HEK293 (cell line): ENCODE results near the gene EXOSC7.

ENCODE experiments used
- CTCF ChIA-PET: fragments of 350-600 bp; formaldehyde crosslinking; extraction: SDS; loops from one replicate; lab custom pipeline; 2021; ENCODE audit warnings: antibody characterized with exemption; lab: Yijun Ruan, JAX
- POLR2A ChIA-PET: fragments of 300-600 bp; formaldehyde crosslinking; extraction: SDS; loops from one replicate; lab custom pipeline; 2020; ENCODE audit warnings: antibody characterized with exemption, inconsistent platforms; lab: Yijun Ruan, JAX
- H3K27ac ChIP-seq: fragments of 200-500 bp; sonication (Bioruptor generic); 2 replicates; pipeline ENCODE4 v1.5.1; 2014; ENCODE audit warnings: low read depth, low read length, control low read depth, inconsistent platforms; ENCODE audit errors: extremely low read depth
- H3K36me3 ChIP-seq, 2 experiments: fragments of 200-500 bp in 1 of 2; sonication (Bioruptor generic) in 1 of 2; 1 replicate in 1 of 2; 2 replicates in 1 of 2; pipeline ENCODE4 v1.5.1; 2014 to 2017; ENCODE audit warnings: inconsistent platforms in 2 of 2, low read length in 2 of 2; ENCODE audit not compliant: control insufficient read depth in 2 of 2, insufficient read depth in 1 of 2
- H3K4me1 ChIP-seq: fragments of 200-500 bp; sonication (Bioruptor generic); 2 replicates; pipeline ENCODE4 v1.5.1; 2014; ENCODE audit warnings: mild to moderate bottlenecking, low read length, inconsistent platforms; ENCODE audit not compliant: control insufficient read depth, insufficient read depth
- H3K4me3 ChIP-seq: 2 replicates; pipeline ENCODE4 v1.5.1; 2011; ENCODE audit warnings: low read depth, mild to moderate bottlenecking, control low read depth, low read length, moderate library complexity
- H3K9me3 ChIP-seq: fragments of 200-500 bp; sonication (Bioruptor generic); 2 replicates; pipeline ENCODE4 v1.5.1; 2014; ENCODE audit warnings: low read depth, low read length, inconsistent platforms; ENCODE audit not compliant: control insufficient read depth, insufficient read depth
- KLF1 ChIP-seq: fragments of 450-650 bp; formaldehyde crosslinking; IDR thresholded peaks from 2 replicates; pipeline ENCODE4 v1.5.1; 2016; ENCODE audit warnings: missing biosample characterization, missing genetic modification characterization
- OVOL3 ChIP-seq: fragments of 450-650 bp; formaldehyde crosslinking; IDR thresholded peaks from 2 replicates; pipeline ENCODE4 v1.5.1; 2016; ENCODE audit warnings: missing biosample characterization, missing genetic modification characterization
- PRDM1 ChIP-seq: fragments of 450-650 bp; formaldehyde crosslinking; IDR thresholded peaks from 2 replicates; pipeline ENCODE4; 2016; ENCODE audit warnings: missing biosample characterization, missing genetic modification characterization
- SCRT1 ChIP-seq: fragments of 450-650 bp; formaldehyde crosslinking; IDR thresholded peaks from 2 replicates; pipeline ENCODE4 v1.5.1; 2016; ENCODE audit warnings: missing biosample characterization, missing genetic modification characterization, borderline replicate concordance
- WT1 ChIP-seq: fragments of 450-650 bp; formaldehyde crosslinking; IDR thresholded peaks from 2 replicates; pipeline ENCODE4 v1.5.1; 2016; ENCODE audit warnings: missing biosample characterization, missing genetic modification characterization
- ZFP3 ChIP-seq: fragments of 450-650 bp; formaldehyde crosslinking; IDR thresholded peaks from 2 replicates; pipeline ENCODE4 v1.5.1; 2016; ENCODE audit warnings: low read depth, missing biosample characterization, missing genetic modification characterization
- ZFP41 ChIP-seq: fragments of 450-650 bp; formaldehyde crosslinking; IDR thresholded peaks from 2 replicates; pipeline ENCODE4 v1.5.1; 2016; ENCODE audit warnings: missing biosample characterization, missing genetic modification characterization, borderline replicate concordance
- ZNF221 ChIP-seq: fragments of 450-650 bp; formaldehyde crosslinking; IDR thresholded peaks from 2 replicates; pipeline ENCODE4 v1.5.1; 2017; ENCODE audit warnings: missing biosample characterization, missing genetic modification characterization, borderline replicate concordance
- ZNF311 ChIP-seq: fragments of 450-650 bp; formaldehyde crosslinking; IDR thresholded peaks from 2 replicates; pipeline ENCODE4 v1.5.1; 2017; ENCODE audit warnings: missing biosample characterization, missing genetic modification characterization, borderline replicate concordance
- ZNF366 ChIP-seq: fragments of 450-650 bp; formaldehyde crosslinking; conservative IDR thresholded peaks from 2 replicates; pipeline ENCODE4 v1.5.1; 2016; ENCODE audit warnings: missing biosample characterization, missing genetic modification characterization
- ZNF518A ChIP-seq: fragments of 450-650 bp; formaldehyde crosslinking; conservative IDR thresholded peaks from 2 replicates; pipeline ENCODE4 v1.5.1; 2016; ENCODE audit warnings: low read depth, missing biosample characterization, missing genetic modification characterization
- ZNF692 ChIP-seq: fragments of 450-650 bp; formaldehyde crosslinking; IDR thresholded peaks from 2 replicates; pipeline ENCODE4 v1.5.1; 2016; ENCODE audit warnings: missing biosample characterization, missing genetic modification characterization
- ZNF792 ChIP-seq: fragments of 450-650 bp; formaldehyde crosslinking; IDR thresholded peaks from 2 replicates; pipeline ENCODE4 v1.5.1; 2016; ENCODE audit warnings: missing biosample characterization, missing genetic modification characterization
- TF ChIP-seq, protein P1 (sequence below): fragments of 450-650 bp; formaldehyde crosslinking; IDR thresholded peaks from 2 replicates; pipeline ENCODE4 v1.5.1; 2016; ENCODE audit warnings: missing biosample characterization, missing genetic modification characterization, borderline replicate concordance

Gene EXOSC7

DNA sequence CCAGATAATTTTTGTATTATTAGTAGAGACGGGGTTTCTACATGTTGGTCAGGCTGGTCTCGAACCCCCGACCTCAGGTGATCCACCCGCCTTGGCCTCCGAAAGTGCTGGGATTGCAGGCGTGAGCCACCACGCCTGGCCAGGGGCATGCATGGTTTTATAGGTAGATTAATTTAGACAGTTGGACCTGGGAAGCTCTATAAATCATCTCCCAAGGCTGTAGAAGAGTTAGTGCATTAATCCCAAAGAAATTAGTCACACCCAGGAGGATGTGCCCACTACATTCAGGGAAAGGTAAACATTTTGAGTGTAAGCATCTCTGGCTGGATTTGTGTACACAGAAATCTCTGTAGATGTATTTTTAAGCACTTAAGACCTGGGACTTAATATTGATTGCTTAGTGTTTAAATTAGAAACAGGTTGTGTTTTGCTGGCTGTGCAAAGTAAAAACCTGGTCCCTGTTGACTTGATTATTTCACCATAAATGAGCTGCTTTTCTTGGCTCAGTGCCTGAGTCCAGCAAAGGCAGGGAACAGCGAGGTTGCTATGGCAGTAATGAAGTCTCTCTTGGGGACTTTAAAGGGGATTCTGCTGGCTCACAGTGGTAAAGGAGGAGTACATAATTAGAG, 19.2 kb downstream of the EXOSC7 start (continued):
- TF ChIP-seq, protein P1, sequence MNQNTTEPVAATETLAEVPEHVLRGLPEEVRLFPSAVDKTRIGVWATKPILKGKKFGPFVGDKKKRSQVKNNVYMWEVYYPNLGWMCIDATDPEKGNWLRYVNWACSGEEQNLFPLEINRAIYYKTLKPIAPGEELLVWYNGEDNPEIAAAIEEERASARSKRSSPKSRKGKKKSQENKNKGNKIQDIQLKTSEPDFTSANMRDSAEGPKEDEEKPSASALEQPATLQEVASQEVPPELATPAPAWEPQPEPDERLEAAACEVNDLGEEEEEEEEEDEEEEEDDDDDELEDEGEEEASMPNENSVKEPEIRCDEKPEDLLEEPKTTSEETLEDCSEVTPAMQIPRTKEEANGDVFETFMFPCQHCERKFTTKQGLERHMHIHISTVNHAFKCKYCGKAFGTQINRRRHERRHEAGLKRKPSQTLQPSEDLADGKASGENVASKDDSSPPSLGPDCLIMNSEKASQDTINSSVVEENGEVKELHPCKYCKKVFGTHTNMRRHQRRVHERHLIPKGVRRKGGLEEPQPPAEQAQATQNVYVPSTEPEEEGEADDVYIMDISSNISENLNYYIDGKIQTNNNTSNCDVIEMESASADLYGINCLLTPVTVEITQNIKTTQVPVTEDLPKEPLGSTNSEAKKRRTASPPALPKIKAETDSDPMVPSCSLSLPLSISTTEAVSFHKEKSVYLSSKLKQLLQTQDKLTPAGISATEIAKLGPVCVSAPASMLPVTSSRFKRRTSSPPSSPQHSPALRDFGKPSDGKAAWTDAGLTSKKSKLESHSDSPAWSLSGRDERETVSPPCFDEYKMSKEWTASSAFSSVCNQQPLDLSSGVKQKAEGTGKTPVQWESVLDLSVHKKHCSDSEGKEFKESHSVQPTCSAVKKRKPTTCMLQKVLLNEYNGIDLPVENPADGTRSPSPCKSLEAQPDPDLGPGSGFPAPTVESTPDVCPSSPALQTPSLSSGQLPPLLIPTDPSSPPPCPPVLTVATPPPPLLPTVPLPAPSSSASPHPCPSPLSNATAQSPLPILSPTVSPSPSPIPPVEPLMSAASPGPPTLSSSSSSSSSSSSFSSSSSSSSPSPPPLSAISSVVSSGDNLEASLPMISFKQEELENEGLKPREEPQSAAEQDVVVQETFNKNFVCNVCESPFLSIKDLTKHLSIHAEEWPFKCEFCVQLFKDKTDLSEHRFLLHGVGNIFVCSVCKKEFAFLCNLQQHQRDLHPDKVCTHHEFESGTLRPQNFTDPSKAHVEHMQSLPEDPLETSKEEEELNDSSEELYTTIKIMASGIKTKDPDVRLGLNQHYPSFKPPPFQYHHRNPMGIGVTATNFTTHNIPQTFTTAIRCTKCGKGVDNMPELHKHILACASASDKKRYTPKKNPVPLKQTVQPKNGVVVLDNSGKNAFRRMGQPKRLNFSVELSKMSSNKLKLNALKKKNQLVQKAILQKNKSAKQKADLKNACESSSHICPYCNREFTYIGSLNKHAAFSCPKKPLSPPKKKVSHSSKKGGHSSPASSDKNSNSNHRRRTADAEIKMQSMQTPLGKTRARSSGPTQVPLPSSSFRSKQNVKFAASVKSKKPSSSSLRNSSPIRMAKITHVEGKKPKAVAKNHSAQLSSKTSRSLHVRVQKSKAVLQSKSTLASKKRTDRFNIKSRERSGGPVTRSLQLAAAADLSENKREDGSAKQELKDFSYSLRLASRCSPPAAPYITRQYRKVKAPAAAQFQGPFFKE: no peak
- no peak for TF ChIP-seq ZFP3 (tag by site-specific recombination)
- TF ChIP-seq ZNF311 (tag by site-specific recombination): no peak
- TF ChIP-seq ZNF221: no peak
- 0 out of 2 replicates have a peak, but pooled peaks have one; percentile 18 for TF ChIP-seq ZNF518A
- peak; percentile 96 for TF ChIP-seq WT1
- TF ChIP-seq PRDM1 (tag by site-specific recombination): no peak
- TF ChIP-seq OVOL3: peak; percentile 85; the same call in 1 of the 2 replicates
- TF ChIP-seq ZNF792 (tag by site-specific recombination): no peak
- peak; percentile 93 for TF ChIP-seq SCRT1 (tag by site-specific recombination)

DNA sequence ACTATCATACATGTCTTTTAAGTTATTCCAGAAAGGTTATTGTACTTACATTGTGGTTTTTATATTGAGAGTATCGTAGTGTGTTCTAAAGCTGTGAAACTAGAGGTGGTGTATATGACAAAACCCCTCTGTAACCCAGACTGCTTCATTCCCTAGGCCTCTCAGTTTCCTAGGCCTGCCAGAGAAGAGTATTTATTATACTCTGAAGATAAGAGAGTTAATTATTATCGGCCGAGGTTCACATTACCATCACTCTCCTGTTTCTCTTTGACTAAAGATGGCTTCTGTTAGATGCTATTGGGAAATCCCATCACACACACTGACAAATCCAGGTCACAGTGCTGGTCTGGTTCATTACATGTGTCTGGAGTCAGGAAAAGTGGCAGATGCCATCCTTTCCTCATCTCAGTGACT, 20.5 kb downstream of the EXOSC7 start:
- CTCF ChIA-PET: no interaction called here
- H3K36me3 ChIP-seq: peaks cover 0 to 65% of the 10 kb centered on the region in 2 experiments; a peak in 1 of 3 replicates

GRCh38 chr3:44999782-45000181, 23.7 kb downstream of the EXOSC7 start:
- Histone ChIP-seq H3K9me3 (no peaks in the 10 kb centered on the region), H3K4me3 (no peak overlapping the region), H3K27ac (no peak overlapping the region), H3K36me3 (peaks cover 0 to 76% of the 10 kb centered on the region in 2 experiments; a peak in 1 of 3 replicates), H3K4me1 (peaks cover 11% of the 10 kb centered on the region)
- ChIA-PET CTCF (no interaction called here), POLR2A (no interaction called here)
- TF ChIP-seq ZNF366 (no peak), ZNF518A (no peak), ZNF692 (tag by site-specific recombination) (no peak), ZNF311 (tag by site-specific recombination) (no peak)

More for the DNA sequence above, 20.5 kb downstream of the EXOSC7 start:
- POLR2A ChIA-PET: no interaction called here
- Histone ChIP-seq H3K9me3 (no peaks in the 10 kb centered on the region), H3K27ac (no peak overlapping the region), H3K4me1 (peaks cover 18% of the 10 kb centered on the region), H3K4me3 (no peak overlapping the region)
- TF ChIP-seq KLF1 (tag by site-specific recombination) (no peak), ZFP41 (tag by site-specific recombination) (no peak)
